ENCODE measurements around the gene CNTN5.

The CNTN5 gene

DNA sequence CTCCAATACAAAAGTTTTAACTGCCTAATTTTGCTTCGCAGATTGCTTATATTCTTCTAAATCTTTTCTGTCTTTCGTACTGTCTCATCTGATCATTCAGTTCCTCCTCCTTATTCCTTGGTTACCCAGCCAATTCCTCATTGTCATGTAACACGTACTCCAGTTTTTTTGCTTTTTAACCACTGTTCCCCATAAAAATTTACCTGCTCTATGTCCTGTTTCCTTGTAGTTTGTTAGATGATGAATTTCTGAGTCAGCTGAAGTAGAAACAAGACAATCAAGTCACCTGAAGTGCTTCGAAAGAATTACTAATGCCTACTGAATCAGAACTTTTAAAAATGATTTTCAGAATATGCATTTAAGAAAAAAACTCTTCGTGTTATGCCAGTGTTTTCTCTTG, 150.6 kb downstream of the CNTN5 start:
- no peak for DNase-seq

DNA sequence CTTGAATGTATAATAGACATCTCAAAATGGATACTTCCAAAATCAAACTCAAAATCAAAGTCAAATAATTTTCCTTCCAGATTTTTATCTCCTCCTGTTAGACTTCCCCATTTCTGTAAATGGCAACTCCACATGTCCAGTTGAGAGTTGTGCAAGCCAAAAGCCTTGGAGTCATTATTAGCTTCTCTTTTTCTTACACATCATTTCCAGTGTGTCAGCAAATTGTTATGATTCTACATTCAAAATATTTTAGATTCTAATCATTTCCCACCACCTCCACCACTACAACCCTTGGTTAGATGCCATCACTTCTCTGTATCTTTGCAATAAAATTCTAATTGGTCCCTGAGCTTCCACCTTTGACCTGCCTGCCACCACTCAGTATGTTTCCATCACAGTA, 155.7 kb downstream of the CNTN5 start:
- DNase-seq = no peak

DNA sequence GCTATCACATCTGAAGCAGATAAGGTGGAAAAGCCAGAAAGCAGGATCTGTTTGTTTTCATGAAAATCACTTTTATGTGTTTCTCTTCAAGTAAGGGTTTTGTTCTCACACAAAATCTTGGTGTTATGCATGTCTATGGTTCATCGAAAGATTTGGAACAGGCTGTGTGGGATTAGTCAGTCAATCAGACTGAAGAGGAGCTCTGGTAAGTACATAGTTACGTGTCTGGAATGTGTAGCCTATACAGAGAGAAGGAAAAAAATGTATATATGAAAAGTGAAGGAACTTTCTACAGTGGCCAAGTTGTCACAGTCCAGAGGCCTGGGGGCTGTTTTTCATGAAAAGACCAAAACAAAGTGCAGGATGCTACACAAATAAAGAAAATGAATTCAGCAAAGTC, 156.7 kb downstream of the CNTN5 start:
- DNase-seq = no peak

DNA sequence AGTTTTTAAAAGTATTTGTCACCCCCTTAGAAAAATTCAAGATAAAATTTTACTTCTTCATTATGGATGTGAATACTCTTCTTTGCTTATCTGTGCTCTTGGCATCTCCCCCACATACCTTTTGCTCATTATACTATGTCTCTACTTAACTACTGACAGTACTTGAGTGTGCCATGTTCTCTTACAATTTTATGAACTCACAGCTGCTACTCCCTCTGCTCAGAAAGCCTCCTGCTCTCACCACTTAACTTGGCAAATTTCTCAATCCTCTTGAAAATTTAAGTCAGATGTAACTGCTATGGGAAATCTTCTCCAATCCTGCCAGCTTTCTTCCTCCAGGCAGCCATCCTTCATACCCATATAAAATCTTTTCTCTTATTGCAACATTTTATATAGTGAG, 163.4 kb downstream of the CNTN5 start:
- DNase-seq = no peak

DNA sequence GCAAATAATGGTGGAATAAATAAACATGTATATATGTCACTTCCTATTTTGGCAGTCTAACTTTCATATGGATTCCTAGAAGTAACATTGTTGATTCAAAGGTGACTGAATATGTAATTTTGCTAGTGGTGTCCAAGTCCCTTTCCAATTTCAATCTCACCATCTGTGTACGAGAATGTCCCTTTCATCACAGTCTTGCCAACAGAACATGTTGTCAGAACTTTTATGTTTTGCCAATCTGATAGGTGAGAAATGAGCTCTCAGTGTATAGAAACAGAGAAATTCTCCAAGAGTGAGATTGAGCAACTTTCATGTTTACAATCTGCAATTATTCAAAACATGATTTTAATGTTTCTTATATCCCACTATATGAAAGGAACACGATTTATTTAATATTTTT, 167.5 kb downstream of the CNTN5 start:
- DNase-seq = no peak

DNA sequence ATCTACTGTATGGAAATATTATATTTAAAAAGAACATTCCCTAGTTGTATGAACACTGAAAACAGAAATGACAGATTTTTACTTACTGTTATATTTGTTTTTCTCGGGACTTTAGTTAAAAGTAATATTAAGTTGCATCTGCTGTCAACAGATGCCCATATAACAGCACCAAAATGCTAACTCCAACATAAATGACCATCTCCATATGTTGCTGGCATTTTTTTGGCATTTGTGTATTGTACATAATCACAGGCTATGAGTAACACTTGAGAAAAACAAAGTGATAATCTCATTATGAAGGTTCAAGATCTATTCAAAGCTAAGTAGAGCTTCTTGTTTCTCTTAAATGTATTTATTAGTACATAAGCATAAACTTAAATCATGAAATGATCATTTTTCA, 172.0 kb downstream of the CNTN5 start:
- DNase-seq = no peak

DNA sequence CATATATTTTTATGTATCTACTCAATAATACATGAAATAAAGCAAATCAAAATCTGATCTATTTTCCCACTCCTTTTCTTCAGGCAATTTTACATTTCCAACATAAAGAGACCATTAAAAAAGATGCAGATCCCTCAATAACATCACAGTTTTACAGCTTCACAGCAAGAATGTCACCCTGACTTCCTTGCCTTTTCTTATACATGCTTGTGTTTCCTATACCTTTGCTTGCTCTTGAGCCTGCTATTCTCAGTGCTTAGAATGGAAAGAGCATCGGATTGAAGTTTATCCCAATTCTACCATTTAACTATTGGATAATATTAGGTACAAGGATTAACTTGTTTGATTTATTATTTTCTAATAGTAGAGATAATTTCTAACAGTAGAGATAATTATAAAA, 176.7 kb downstream of the CNTN5 start:
- no peak for DNase-seq

DNA sequence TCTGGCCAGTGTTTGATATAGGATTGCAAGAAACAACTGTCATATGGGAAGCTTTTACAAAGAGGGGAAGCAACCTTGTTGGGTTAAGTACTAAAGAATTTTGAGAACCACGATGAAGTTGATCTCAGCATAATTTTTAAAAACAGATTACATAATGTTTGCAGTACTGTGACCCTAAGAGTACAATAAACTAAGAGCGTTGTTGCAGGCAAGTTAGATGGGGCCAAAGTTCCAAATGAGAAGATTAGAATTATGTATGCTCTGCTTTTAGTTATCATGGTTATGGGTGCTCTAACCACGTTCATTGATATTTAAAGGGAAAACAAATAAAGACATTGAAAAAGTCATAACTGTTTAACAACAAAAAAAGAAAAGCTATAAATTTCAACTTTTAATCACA, 177.5 kb downstream of the CNTN5 start:
- DNase-seq = no peak

DNA sequence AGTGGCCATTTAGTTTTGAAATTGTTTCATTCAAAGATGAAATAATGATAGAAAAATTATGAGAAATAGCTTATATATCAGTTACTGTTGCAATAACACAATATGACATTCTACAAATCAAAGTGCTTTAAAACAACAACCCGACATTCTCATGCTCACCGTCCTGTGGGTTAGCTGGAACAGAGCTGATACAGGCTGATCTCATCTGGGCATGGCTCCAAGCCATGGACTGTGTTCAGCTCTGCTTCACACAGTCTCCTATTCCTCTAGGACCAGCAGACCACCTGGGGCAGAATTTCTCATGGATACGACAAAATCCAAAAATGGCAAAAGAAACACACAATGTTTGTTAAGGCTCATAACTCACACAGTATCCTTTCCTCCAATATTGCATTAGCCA, 178.6 kb downstream of the CNTN5 start:
- DNase-seq = no peak

DNA sequence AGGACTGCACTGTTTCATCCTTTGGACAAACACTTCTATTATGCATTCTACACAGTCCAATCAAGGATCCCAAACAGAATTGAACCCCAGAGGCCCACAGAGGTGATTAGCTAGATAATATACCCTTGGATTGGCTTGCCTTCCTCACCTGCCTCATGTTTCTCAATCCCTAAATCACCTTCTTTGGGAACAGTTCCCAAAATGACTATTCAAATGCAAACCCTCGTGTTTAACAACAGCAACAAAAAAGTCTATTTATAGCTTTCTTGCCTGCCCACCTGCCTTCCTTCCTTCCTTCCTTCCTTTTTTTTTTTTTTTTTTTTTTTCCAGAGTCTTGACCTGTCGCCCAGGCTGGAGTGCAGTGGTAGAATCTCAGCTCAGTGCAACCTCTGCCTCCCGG, 180.0 kb downstream of the CNTN5 start:
- no peak for DNase-seq

DNA sequence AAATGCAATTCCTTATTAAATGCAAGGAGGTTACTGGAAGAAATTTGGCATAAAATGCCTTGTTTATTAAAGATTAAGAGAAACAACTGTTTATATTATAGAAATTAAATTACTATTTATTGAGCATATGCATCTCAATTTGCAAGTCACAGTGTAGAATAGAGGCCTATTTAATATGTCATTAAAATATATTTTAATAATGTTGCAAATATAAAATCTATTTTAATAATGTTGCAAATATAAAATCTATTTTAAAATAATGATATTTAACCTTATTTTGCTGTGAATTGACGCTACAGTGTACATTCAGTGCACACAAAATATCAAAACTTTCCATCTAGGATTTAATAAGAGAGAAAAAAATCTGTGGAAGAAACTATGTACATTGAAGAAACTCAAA, 188.1 kb downstream of the CNTN5 start:
- DNase-seq = no peak

DNA sequence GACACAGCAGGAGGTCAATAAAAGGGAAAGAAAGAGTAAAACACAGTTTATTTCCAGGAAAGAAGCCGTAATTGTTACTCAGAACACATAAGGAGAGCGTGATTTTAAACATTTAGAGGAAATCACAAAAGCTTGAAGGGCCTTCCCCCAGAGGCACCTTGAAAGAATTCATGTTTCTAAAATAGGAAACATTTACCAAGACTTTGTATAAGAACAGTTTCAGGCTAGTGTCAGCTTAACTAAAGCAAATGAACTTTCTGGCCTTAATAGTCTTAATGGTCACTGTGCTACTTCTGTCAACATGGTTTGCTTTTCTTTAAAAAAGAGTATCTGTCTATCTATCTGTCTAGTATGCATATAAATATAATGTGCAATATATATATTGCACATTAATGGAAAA, 208.8 kb downstream of the CNTN5 start:
- DNase-seq = no peak

DNA sequence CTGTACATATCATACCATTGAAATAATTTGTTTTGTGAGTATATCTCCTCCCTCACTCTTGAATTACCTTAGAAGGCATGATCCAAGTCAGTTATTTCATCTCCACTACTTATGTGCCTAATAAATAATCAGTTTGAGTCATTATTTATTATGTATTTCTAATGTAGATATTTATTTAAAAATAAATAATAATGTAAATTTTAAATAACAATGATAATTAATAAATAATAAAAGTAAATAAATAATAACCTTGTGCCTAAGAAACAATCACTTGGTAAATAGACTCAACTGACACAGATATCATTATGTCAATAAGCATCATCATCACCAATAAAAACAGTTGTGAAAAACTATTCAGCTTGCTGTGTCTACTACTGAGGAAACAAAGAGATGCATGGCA, 213.8 kb downstream of the CNTN5 start:
- no peak for DNase-seq

DNA sequence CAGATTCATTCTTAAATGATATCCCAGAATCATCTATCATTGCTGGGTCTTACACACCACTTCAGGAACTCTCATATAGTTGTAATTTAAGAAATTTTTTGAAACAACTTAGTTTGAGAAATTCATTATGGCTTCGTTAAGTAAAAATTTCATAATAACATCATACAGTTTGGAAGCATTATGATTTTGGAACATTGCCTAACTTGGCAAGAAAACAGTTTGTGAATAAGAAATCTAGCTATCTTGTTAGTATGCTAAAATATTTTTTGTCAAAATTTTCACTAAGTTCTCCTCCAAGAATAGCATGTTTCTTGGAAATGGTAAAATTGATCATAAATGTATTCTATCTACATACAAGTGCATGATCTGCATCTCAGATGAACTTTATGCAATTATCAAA, 217.7 kb downstream of the CNTN5 start:
- no peak for DNase-seq

DNA sequence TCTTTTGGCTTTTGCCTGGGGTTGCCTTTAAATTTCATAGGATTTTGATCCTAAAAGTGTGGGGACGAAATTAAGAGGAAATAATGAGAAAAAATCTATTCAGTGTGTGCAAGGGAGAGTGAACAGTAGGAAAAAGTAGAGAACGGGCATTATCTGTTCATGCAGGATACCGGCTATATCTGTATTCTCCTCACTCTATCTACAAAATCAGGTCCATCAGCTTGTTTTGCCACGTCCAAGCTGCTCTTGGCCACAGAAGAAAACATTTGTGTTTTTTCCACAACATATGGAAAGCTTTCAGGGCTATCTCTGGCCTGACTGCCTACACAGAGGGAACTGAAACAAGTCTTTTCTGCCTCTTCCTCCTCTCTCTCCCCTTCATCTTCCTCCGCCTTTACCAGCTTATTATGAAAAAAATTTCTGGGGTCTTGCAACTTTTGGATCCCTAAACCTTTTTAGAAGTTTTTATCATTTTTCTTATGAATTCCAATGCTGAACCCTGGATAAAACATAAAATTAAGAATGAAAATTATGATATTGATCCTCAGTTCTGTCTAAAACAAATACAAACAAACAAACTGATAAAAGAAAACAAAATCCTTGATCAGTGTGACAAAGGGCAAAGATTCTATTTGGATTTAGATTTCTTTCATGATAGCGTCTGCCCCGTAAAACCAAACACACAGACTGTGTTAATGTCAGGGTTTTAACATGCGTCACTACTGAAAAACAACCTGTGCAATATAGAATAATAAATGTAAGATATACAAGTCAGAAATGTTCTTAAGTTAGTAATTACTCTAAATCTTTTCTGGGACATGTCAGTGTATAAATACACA, 219.7 kb downstream of the CNTN5 start:
- no peak for DNase-seq

DNA sequence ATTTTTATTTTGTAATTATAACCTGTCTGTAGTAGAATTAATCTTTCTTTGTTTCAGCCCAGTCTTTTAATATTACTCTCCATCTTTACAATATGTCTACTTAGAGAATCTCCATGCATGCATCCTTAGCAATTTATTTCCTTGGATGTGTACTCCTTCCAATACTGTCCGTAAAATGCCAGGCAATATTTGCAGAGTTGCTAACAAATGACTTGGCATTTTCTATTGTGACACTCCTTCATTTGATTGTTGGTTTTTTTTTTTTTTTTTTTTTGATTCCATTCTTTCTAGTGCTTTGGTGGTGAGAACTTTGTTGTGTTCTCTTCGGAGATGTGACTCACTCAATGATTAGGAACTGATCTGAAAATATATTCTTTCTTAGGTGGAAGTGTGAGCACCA, 220.3 kb downstream of the CNTN5 start:
- DNase-seq = no peak

DNA sequence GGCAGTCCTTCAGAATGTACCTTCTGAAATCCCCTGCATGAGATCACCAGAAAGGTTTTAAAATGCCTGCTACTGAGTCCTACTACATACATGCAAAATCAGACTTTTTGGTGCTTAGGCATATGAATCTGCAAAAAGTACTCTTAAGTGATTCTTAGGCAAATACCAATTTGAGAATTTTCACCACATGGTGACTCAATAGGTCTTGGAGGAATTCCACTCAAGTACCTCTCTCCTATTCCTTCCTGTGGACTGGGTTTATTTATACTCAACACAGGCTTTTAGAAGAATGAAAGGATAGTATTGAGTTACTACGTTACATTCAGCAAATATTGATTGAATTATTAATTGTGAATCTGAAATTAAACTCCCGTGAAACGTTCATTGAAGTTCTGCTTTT, 223.9 kb downstream of the CNTN5 start:
- no peak for DNase-seq

DNA sequence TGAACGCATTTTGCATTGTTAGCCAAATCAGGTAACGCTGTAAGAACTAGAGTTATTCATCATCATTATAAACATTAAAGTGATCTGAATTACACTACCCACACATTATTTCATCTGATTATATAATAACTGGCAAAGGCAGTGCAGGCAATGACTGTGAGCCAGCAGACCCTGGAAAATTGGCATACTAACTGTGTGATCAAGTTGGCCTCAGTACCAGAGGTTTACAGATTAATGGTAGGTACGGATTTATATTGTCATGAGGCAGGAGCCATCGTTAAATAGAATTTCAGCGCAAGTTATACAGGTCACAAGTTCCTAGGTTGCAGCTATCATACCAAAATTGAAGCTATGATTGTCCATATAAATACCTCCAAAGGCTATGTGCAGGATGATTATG, 225.4 kb downstream of the CNTN5 start:
- no peak for DNase-seq

DNA sequence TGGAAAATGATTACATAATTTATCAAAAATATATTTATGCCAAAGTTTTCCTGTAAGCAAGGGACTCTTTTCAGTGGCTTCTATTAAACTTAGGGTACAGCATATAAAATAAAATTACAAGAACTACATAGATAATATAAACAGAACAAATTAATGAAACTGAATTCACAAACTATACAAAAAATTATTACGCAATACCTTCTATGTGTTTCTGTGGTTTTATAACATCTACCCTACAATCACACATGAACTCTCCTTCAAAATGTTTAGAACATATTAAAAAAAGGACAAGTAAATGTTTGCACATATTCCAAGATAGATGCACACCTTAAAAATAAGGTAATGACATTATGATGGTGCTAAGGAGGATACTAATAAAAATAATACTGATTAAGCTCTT, 235.9 kb downstream of the CNTN5 start:
- no peak for DNase-seq

DNA sequence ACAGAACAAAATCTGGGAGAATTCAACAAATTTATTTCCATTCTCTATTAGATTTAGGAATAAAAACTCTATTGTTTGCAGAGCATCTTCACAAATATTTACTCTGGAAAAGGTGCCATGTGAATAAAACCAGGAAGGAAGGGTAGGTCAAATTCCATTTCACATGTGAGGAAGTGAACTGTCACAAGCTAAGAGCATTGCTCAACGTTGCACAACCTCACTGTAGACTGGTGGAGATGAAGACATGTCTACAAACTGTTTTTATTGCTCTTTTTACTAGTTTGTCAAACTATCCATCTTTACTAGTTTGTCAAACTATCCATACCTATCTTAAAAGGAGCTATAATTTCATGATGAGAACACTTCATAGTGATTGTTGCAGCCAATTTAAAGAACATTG, 236.4 kb downstream of the CNTN5 start:
- no peak for DNase-seq

DNA sequence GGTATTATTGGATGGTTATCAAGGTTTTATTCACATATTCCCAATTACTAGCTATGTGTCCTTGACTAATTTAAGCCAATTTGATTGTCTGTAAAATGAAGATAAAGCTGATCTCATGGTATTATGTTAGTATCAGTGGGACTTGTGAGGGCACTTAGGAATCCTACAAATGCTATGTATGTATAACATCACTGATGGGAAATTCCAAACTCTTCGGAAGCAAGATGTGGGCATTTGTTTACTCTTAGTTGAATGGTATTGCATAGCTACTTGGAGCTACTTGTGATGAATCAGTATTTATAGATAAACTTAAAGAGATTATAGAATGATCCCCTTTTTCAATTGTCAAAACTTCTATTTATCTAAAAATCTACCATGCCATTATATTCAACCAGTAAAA, 239.9 kb downstream of the CNTN5 start:
- DNase-seq = no peak

DNA sequence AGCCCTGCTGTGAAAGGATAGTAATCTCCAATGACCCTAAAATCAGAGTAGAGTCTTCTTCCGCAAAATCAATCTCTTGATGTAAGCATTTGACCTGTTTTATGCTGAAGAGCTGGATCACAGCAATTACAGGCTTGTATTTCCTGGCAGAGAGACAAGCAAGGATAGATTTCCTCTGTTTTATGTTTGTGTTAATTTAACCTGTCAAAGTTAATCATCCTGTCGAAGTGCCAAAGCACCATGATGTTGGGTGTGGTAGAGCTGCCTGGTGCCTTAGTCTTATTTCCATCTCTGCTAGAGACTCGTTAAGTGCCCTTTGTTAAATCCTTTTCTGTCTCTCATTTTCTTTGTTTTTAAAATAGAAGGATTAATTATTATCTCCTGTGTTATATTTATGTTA, 248.1 kb downstream of the CNTN5 start:
- no peak for DNase-seq

DNA sequence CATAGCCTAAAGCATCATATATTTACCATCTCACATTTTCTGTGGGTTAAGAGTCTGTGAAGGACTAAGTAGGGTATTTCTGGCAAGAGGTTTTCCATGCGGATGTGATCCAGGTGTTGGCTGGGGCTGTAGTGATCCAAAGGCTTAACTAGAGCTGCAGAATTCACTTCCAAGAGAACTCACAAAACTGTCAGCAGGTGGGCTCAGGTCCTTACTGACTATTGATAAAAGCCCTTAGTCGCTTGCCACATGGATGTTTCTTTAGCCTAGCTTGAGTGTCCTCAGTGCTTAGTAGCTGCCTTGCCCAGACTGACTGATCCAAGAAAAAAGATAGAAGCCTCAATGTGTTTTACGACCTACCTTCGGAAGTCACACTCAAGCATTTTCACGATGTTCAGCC, 250.8 kb downstream of the CNTN5 start:
- no peak for DNase-seq

DNA sequence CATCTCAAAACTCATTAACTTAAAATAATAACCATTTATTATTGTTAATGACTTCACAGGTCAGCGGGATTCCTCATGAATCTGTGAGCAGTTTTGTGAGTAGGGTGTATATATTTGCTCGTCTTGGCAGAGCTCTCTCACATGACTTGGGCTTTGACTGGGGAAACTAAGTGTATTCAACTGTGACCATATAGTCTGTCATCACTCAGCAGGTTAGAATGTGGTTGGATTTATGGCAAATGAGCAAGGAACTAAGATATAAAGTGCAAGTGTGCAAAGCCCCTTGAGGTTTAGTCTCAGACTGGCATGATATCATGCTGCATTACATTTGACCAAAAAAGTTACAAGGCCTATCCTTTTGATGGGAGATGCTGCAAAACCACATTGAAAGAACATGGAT, 254.8 kb downstream of the CNTN5 start:
- no peak for DNase-seq

DNA sequence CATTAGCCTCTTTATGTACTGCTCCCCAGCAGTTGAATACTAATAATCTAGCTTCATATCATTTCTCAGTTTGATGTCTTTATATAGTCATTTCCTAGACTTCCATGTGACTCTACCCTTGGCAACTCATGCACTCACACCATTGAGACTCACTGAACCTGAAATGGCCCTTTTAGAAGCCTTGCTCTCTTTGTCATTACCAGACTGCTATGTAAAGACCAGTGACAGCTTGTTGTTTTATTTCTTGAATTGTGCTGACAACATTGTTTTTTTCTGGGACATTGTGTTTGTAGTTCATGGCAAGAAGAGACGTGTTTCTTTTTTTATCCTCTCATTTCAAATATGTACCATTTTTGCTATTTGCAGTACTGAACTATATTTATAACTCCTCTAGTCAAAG, 256.5 kb downstream of the CNTN5 start:
- DNase-seq = no peak

DNA sequence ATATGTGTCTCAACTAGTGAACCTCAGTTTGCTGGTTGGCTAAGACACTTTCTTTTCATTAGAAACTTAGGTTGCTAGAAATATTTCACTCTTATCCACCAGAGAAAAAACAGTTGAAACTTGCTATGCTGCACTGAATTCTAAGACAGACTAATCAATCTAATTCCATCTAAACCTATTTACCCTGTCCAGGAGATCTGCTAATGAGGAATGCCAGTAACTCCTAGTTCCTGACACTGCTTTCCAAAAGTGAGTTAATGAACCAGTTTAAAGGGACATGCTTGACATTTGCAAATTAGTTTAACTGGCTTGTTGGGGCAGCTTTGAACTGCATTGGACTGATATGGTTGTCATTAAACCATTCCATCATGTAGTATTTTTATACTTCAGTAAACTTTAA, 258.5 kb downstream of the CNTN5 start:
- no peak for DNase-seq
